ENCODE data around the gene CACYBP.

Gene CACYBP

GRCh38 chr1:175045097-175045496 is 45.4 kb downstream of the CACYBP start:
- DNase-seq (ENCODE audit: insufficient read length), result no peak
- no peak for TF ChIP-seq POLR2A (IDR thresholded peaks at IDR 0.05; ENCODE audit: low read depth, low read length)
- no peak for TF ChIP-seq TAF1 (IDR thresholded peaks at IDR 0.05; ENCODE audit: borderline replicate concordance, low read depth, low read length)
- TF ChIP-seq POLR2AphosphoS5 (IDR thresholded peaks at IDR 0.05; ENCODE audit: low read depth, low read length), result no peak
- no peak for FAIRE-seq

GRCh38 chr1:175045519-175045918 is 45.8 kb downstream of the CACYBP start:
- FAIRE-seq (no peak), DNase-seq (ENCODE audit: insufficient read length) (no peak)
- TF ChIP-seq TAF1 (IDR thresholded peaks at IDR 0.05; ENCODE audit: borderline replicate concordance, low read depth, low read length) (no peak), POLR2A (IDR thresholded peaks at IDR 0.05; ENCODE audit: low read depth, low read length) (no peak), POLR2AphosphoS5 (IDR thresholded peaks at IDR 0.05; ENCODE audit: low read depth, low read length) (no peak)

- FAIRE-seq (no peak), DNase-seq (ENCODE audit: insufficient read length) (no peak)
- TF ChIP-seq POLR2A (IDR thresholded peaks at IDR 0.05; ENCODE audit: low read depth, low read length), result no peak
- TF ChIP-seq TAF1 (IDR thresholded peaks at IDR 0.05; ENCODE audit: borderline replicate concordance, low read depth, low read length), result no peak
- no peak for TF ChIP-seq POLR2AphosphoS5 (IDR thresholded peaks at IDR 0.05; ENCODE audit: low read depth, low read length)
Measured at GRCh38 chr1:175050992-175051391, 51.2 kb downstream of the CACYBP start.

GRCh38 chr1:175054736-175055135 is 55.0 kb downstream of the CACYBP start:
- FAIRE-seq, result no peak

More at GRCh38 chr1:175054736-175055135, 55.0 kb downstream of the CACYBP start:
- no peak for TF ChIP-seq TAF1 (IDR thresholded peaks at IDR 0.05; ENCODE audit: borderline replicate concordance, low read depth, low read length)
- DNase-seq (ENCODE audit: insufficient read length), result no peak
